Measurements from ENCODE around the gene VMAC. TPM values are rescaled to one million over a fixed set of nuclear protein-coding genes. Genes with fewer than 3 reads are reported as not detected.

VMAC gene
- total RNA-seq, 1 donor from 2014 or later: 4.6 TPM

GRCh38 chr19:5905114-5905778 is 574 bp downstream of the VMAC start:
- no peak for DNase-seq

GRCh38 chr19:5907241-5907640 is 2.6 kb downstream of the VMAC start:
- DNase-seq: no peak

GRCh38 chr19:5908773-5909442 is 4.2 kb downstream of the VMAC start:
- no peak for DNase-seq

- DNase-seq: no peak
Measured at GRCh38 chr19:5910638-5910907, 5.9 kb downstream of the VMAC start.

- DNase-seq: peak; percentile 36
Measured at GRCh38 chr19:5911366-5911765, 6.7 kb downstream of the VMAC start.

GRCh38 chr19:5913739-5914357 is 9.2 kb downstream of the VMAC start, which contains the start of gene CAPS:
CAPS (plus strand) TSS chr19:5914254; CDS start chr19:5914407, 153 bp downstream.
- no peak for DNase-seq

- DNase-seq: no peak
Measured at GRCh38 chr19:5914358-5914774, 9.7 kb downstream of the VMAC start.

- no peak for DNase-seq
Measured at GRCh38 chr19:5914946-5915781, 10.5 kb downstream of the VMAC start.

GRCh38 chr19:5915782-5916165 is 11.1 kb downstream of the VMAC start:
- no peak for DNase-seq

- DNase-seq: peak; percentile 42
Measured at GRCh38 chr19:5916181-5916708, 11.6 kb downstream of the VMAC start.

GRCh38 chr19:5917431-5918107 is 12.9 kb downstream of the VMAC start:
- no peak for DNase-seq

GRCh38 chr19:5918463-5919079 is 13.9 kb downstream of the VMAC start:
- no peak for DNase-seq

GRCh38 chr19:5921516-5922160 is 17.0 kb downstream of the VMAC start:
- no peak for DNase-seq

GRCh38 chr19:5922161-5922545 is 17.5 kb downstream of the VMAC start:
- DNase-seq: no peak

- no peak for DNase-seq
Measured at GRCh38 chr19:5923356-5923755, 18.7 kb downstream of the VMAC start.

- DNase-seq: no peak
Measured at GRCh38 chr19:5925830-5926427, 21.3 kb downstream of the VMAC start.

GRCh38 chr19:5926641-5927440 is 22.2 kb downstream of the VMAC start:
- peak; percentile 96 for DNase-seq

GRCh38 chr19:5927441-5927821 is 22.8 kb downstream of the VMAC start:
- no peak for DNase-seq

- DNase-seq: no peak
Measured at GRCh38 chr19:5929179-5929578, 24.5 kb downstream of the VMAC start.

GRCh38 chr19:5929625-5930024 is 25.0 kb downstream of the VMAC start:
- no peak for DNase-seq
